Natural killer cell (primary cell): ENCODE data around the gene TWIST2. TPM values are rescaled to one million over a fixed set of nuclear protein-coding genes. Genes with fewer than 3 reads are reported as not detected.

Experiments used
- ATAC-seq, 3 donors: fragments of 150-1000 bp in 2 of 3; fragments of 200-7000 bp in 1 of 3; cut with Tn5 transposase; 1 replicate in 1 of 3; 2 replicates in 2 of 3; pipeline ENCODE4 v1.10.0; 2021; ENCODE audit warnings: mild to moderate bottlenecking in 2 of 3, moderate library complexity in 2 of 3
- DNase-seq, 2 donors: peaks; one replicate each; pipeline versions ENCODE4 v3.0.0 to v3.0.0-alpha.2; 2013 to 2021; ENCODE audit warnings: mixed read lengths in 1 of 2
- H3K27ac ChIP-seq: one replicate; pipeline ENCODE4 v1.5.1; 2013; ENCODE audit warnings: mild to moderate bottlenecking, low read length
- H3K27me3 ChIP-seq: one replicate; pipeline ENCODE4 v1.6.1; 2013; ENCODE audit warnings: low read length; ENCODE audit not compliant: control insufficient read depth, insufficient read depth
- H3K36me3 ChIP-seq: one replicate; pipeline ENCODE4 v1.6.1; 2013; ENCODE audit warnings: low read length; ENCODE audit not compliant: control insufficient read depth, insufficient read depth
- H3K4me1 ChIP-seq: one replicate; pipeline ENCODE4 v1.6.1; 2013; ENCODE audit warnings: low read length; ENCODE audit not compliant: control insufficient read depth, insufficient read depth
- H3K4me3 ChIP-seq: one replicate; pipeline ENCODE4 v1.5.1; 2013; ENCODE audit warnings: low read length
- H3K9me3 ChIP-seq: one replicate; pipeline ENCODE4 v1.6.1; 2013; ENCODE audit warnings: low read length; ENCODE audit not compliant: control insufficient read depth, insufficient read depth
- H3K27ac Mint-ChIP-seq, 2 donors: one replicate each; pipeline ENCODE4 v1.8.0; 2022; ENCODE audit warnings: mild to moderate bottlenecking in 2 of 2, mixed read lengths in 2 of 2, moderate library complexity in 1 of 2
- H3K27me3 Mint-ChIP-seq, 2 donors: one replicate each; pipeline ENCODE4 v1.8.0; 2022; ENCODE audit warnings: low read depth in 2 of 2, mixed read lengths in 2 of 2
- H3K36me3 Mint-ChIP-seq: one replicate; pipeline ENCODE4 v1.8.0; 2022; ENCODE audit warnings: mixed read lengths
- H3K4me1 Mint-ChIP-seq, 2 donors: one replicate each; pipeline ENCODE4 v1.8.0; 2022; ENCODE audit warnings: mixed read lengths in 2 of 2
- H3K4me3 Mint-ChIP-seq: one replicate; pipeline ENCODE4 v1.8.0; 2022; ENCODE audit warnings: mild to moderate bottlenecking, moderate library complexity, mixed read lengths
- H3K9me3 Mint-ChIP-seq, 2 donors: one replicate each; pipeline ENCODE4 v1.8.0; 2022; ENCODE audit warnings: mixed read lengths in 2 of 2
- WGBS: methylation state at CpG from one replicate; pipeline ENCODE4 v1.1.7; 2013; ENCODE audit warnings: missing lambda C conversion rate; ENCODE audit not compliant: insufficient coverage; 5-methylcytosine and 5-hydroxymethylcytosine counted together
- intact Hi-C: fragments of 100-400 bp; cut with micrococcal nuclease; formaldehyde crosslinking; loops from one replicate; pipeline ENCODE4 v1.14.2; 2022
- total RNA-seq, 4 donors: library from RNA; stranded (reverse); fragments of 120-200 nt in 1 of 4; gene quantifications; one replicate each; pipeline versions ENCODE4 v1.2.3 to v1.2.4, GENCODE V29; 2013 to 2022
- TF ChIP-seq, protein P1 (sequence below): fragments of 200-600 bp; IDR thresholded peaks from one replicate; pipeline ENCODE4 v1.8.0; 2022; ENCODE audit warnings: antibody characterized with exemption

TWIST2 gene
- total RNA-seq, 3 donors from 2014 or later (not counting 1 experiment from before 2014, with no cell fraction given): not detected

DNA sequence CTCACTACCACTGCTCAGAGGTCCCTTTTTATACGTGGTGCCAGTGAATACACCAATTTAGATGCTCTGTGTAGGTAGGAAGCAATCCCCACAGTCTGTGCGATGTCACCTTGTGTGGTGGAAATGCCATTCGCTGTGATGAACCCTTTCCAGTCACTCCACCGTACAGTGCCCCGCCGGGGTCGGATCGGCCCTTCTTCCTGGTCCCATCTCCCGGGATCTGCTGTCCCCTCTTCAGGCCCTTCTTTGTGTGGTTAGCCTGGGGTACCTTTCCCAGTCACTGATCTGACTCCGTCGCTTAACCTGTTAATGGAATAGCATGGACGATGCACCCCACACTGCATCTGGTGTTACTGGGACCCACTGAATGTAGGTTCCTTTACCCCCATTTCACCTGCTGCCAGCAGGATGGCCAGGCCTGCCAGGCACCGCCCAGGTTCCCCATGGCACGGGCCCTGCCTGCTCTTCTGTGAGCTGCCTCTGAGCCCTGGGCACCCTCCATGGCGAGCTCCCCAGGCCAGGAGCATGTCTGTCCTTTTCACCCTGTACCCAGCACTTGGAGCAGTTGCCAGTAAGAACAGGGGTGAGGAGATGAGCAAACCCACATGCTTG, 18.0 kb downstream of the TWIST2 start:
- Mint-ChIP-seq H3K27me3 (no peaks in the 10 kb centered on the region), H3K4me1 (peaks cover 4 to 5% of the 10 kb centered on the region in 2 donors), H3K4me3 (no peak overlapping the region), H3K27ac (no peak overlapping the region), H3K9me3 (peaks cover 0 to 5% of the 10 kb centered on the region in 2 donors), H3K36me3 (no peaks in the 10 kb centered on the region)
- Histone ChIP-seq H3K27ac (no peak overlapping the region), H3K4me1 (no peaks in the 10 kb centered on the region), H3K27me3 (no peaks in the 10 kb centered on the region), H3K9me3 (no peaks in the 10 kb centered on the region), H3K4me3 (no peak overlapping the region), H3K36me3 (no peaks in the 10 kb centered on the region)
- no peak for DNase-seq
- TF ChIP-seq, protein P1, sequence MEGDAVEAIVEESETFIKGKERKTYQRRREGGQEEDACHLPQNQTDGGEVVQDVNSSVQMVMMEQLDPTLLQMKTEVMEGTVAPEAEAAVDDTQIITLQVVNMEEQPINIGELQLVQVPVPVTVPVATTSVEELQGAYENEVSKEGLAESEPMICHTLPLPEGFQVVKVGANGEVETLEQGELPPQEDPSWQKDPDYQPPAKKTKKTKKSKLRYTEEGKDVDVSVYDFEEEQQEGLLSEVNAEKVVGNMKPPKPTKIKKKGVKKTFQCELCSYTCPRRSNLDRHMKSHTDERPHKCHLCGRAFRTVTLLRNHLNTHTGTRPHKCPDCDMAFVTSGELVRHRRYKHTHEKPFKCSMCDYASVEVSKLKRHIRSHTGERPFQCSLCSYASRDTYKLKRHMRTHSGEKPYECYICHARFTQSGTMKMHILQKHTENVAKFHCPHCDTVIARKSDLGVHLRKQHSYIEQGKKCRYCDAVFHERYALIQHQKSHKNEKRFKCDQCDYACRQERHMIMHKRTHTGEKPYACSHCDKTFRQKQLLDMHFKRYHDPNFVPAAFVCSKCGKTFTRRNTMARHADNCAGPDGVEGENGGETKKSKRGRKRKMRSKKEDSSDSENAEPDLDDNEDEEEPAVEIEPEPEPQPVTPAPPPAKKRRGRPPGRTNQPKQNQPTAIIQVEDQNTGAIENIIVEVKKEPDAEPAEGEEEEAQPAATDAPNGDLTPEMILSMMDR: no peak
- ATAC-seq: no peak
- intact Hi-C loops: no loop called here
- 88% methylated on average over 15 of the region's 15 CpGs for WGBS

DNA sequence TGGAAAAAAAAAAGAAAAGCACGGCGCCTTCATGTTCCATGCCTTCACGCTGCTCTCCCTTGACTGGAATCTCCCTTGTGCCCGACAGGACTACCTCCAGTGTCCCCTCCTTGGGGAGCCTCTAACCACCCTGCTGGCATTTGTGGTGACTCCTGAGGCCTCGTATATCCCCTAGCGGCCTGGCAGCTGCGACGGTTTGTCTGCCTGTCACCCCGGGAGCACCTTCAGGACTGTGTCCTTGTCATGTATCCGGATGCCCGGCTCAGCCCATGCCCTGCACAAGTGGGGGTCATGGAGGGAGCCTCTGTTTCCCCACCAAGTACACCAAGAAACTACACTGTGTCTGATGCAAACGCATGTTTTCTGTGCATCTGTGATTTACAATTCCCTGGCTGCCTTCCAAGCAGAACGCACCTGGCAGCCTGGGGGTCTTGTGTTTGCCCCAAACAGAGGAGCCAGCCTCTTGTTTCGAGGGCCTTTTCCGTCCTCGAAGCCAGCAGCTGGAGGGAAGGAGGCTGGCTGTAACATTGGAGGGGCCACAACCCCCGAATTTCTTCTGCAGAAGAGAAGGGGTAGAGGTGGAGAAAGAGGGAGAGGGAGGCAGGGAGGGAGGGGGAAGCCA, 18.9 kb downstream of the TWIST2 start:
- no peak for ATAC-seq
- WGBS: 69% methylated on average over 17 of the region's 17 CpGs
- intact Hi-C loops: no loop called here
- TF ChIP-seq, protein P1: no peak
- no peak overlapping the region for H3K4me3 ChIP-seq
- H3K9me3 ChIP-seq: no peaks in the 10 kb centered on the region
- Mint-ChIP-seq H3K9me3 (peaks cover 0 to 5% of the 10 kb centered on the region in 2 donors), H3K4me3 (no peak overlapping the region), H3K4me1 (peaks cover 4 to 5% of the 10 kb centered on the region in 2 donors), H3K36me3 (no peaks in the 10 kb centered on the region), H3K27me3 (no peaks in the 10 kb centered on the region), H3K27ac (no peak overlapping the region)
- H3K27me3 ChIP-seq: no peaks in the 10 kb centered on the region
- no peak overlapping the region for H3K27ac ChIP-seq
- no peaks in the 10 kb centered on the region for H3K36me3 ChIP-seq
- no peaks in the 10 kb centered on the region for H3K4me1 ChIP-seq
- no peak for DNase-seq

DNA sequence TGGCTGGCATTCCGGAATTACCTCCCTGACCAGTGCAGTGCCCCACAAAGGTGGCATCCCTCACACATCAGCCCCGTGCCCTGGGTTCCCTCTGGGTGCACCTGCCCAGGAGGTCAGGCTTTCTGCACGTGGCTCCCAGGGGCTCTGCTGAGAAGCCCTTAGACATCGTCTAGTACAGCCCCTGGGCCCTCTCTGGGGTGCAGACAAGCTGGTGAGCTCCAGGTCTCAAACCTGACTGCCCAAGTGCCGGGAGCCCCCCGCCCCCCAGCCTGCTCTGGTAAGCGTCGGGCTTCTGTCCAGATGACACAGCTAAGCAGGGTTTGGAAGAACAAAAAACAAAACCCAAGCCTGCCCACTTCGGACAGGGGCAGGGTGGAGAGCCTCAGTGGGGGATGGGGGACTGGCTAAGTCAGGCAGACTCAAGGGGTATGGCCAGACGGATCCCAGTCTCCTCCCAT, 20.2 kb downstream of the TWIST2 start:
- peak in 1 of 3 donors; percentile 3 for ATAC-seq

More for the DNA sequence above, 20.2 kb downstream of the TWIST2 start:
- no peaks in the 10 kb centered on the region for H3K36me3 Mint-ChIP-seq
- H3K9me3 Mint-ChIP-seq: peaks cover 0 to 5% of the 10 kb centered on the region in 2 donors
- DNase-seq: no peak
- no peaks in the 10 kb centered on the region for H3K4me1 ChIP-seq
- no peaks in the 10 kb centered on the region for H3K27me3 ChIP-seq
- H3K9me3 ChIP-seq: no peaks in the 10 kb centered on the region
- H3K27ac ChIP-seq: no peak overlapping the region
- WGBS: 72% methylated on average over 10 of the region's 10 CpGs
- H3K4me3 Mint-ChIP-seq: no peak overlapping the region
- no peak overlapping the region for H3K27ac Mint-ChIP-seq
- H3K36me3 ChIP-seq: no peaks in the 10 kb centered on the region
- no peaks in the 10 kb centered on the region for H3K27me3 Mint-ChIP-seq
- peaks cover 4 to 5% of the 10 kb centered on the region in 2 donors for H3K4me1 Mint-ChIP-seq
- intact Hi-C loops: no loop called here
- TF ChIP-seq, protein P1: no peak
- no peak overlapping the region for H3K4me3 ChIP-seq
